ENCODE measurements around the gene SMG9.

The SMG9 gene

GRCh38 chr19:43721469-43722048 lies 33.2 kb downstream of the SMG9 start:
- no peak for DNase-seq (ENCODE audit: low read depth in 2 of 2)

- DNase-seq (ENCODE audit: low read depth in 2 of 2), result no peak
Measured at GRCh38 chr19:43720936-43721335, 33.8 kb downstream of the SMG9 start.

GRCh38 chr19:43719918-43720317 lies 34.8 kb downstream of the SMG9 start:
- no peak for DNase-seq (ENCODE audit: low read depth in 2 of 2)

GRCh38 chr19:43719378-43719868 lies 35.3 kb downstream of the SMG9 start:
- DNase-seq (ENCODE audit: low read depth in 2 of 2), result no peak

- no peak for DNase-seq (ENCODE audit: low read depth in 2 of 2)
Measured at GRCh38 chr19:43718627-43719377, 36.0 kb downstream of the SMG9 start.

GRCh38 chr19:43715776-43716175 lies 39.0 kb downstream of the SMG9 start, which contains the start of gene IRGC:
Gene IRGC (plus strand): TSS chr19:43716076. CDS start chr19:43718559, 2,483 bp downstream.
- DNase-seq (ENCODE audit: low read depth in 2 of 2), result no peak

GRCh38 chr19:43713208-43713607 lies 41.6 kb downstream of the SMG9 start:
- no peak for DNase-seq (ENCODE audit: low read depth in 2 of 2)

GRCh38 chr19:43711751-43712355 lies 42.9 kb downstream of the SMG9 start:
- no peak for DNase-seq (ENCODE audit: low read depth in 2 of 2)

- DNase-seq (ENCODE audit: low read depth in 2 of 2), result no peak
Measured at GRCh38 chr19:43708716-43709115, 46.0 kb downstream of the SMG9 start.

- DNase-seq (ENCODE audit: low read depth in 2 of 2), result no peak
Measured at GRCh38 chr19:43707158-43707712, 47.5 kb downstream of the SMG9 start.

GRCh38 chr19:43705729-43706128 lies 49.0 kb downstream of the SMG9 start:
- no peak for DNase-seq (ENCODE audit: low read depth in 2 of 2)

- DNase-seq (ENCODE audit: low read depth in 2 of 2), result no peak
Measured at GRCh38 chr19:43704002-43704705, 50.6 kb downstream of the SMG9 start.

GRCh38 chr19:43700395-43701000 lies 54.3 kb downstream of the SMG9 start:
- no peak for DNase-seq (ENCODE audit: low read depth in 2 of 2)

GRCh38 chr19:43699506-43700394 lies 55.0 kb downstream of the SMG9 start:
- no peak for DNase-seq (ENCODE audit: low read depth in 2 of 2)

GRCh38 chr19:43697295-43697694 lies 57.5 kb downstream of the SMG9 start:
- DNase-seq (ENCODE audit: low read depth in 2 of 2), result no peak

- no peak for DNase-seq (ENCODE audit: low read depth in 2 of 2)
Measured at GRCh38 chr19:43695985-43696704, 58.6 kb downstream of the SMG9 start.

- no peak for DNase-seq (ENCODE audit: low read depth in 2 of 2)
Measured at GRCh38 chr19:43694553-43694952, 60.2 kb downstream of the SMG9 start.

- DNase-seq (ENCODE audit: low read depth in 2 of 2), result no peak
Measured at GRCh38 chr19:43692877-43693276, 61.9 kb downstream of the SMG9 start.

- DNase-seq (ENCODE audit: low read depth in 2 of 2), result no peak
Measured at GRCh38 chr19:43692385-43692784, 62.4 kb downstream of the SMG9 start.

GRCh38 chr19:43691755-43692154 lies 63.0 kb downstream of the SMG9 start:
- no peak for DNase-seq (ENCODE audit: low read depth in 2 of 2)
